COLO668 (cell line): ENCODE results near the gene ADORA1.

Experiments used
- DNase-seq: peaks from one replicate; lab custom pipeline; 2025; ENCODE audit not compliant: unreplicated experiment; lab: John Stamatoyannopoulos, UW

The ADORA1 gene

DNA sequence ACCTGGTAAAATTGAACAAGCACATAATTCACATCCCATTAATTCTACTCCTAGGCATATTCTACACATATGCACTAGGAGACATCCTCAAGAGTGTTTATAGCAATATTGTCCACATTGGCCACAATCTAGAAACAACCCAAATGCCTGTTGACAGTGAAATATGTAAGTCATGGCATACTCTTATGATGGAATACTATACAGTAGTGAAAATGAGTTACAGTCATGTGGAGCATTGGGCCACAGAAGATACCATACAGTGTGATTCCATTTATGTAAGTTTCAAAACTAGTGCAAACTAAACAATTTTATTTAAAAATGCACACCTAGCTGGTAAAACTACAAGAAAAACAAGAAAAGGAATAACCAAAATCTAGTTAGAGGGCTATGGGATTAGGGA is 82.8 kb downstream of the ADORA1 start:
- DNase-seq = no peak

GRCh38 chr1:203210988-203211387 is 83.5 kb downstream of the ADORA1 start:
- no peak for DNase-seq

DNA sequence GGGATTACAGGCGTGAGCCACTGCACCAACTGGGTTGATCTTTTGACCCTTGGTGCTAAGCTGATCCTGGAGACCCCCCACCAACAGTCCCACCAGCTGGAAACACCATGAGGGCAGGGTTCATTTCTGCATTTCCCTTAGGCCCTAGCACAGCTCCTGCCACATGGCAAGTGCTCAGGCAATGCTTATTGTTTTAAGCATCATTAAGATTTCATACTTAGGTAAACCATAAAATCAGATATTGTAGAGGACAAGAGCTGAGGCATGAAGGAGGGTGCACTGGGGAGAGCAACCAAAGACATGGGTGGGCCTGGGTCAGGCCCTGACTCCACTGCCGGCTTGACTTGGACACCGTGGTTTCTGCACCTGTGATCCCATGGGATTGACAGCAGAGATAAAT is 84.3 kb downstream of the ADORA1 start:
- DNase-seq = no peak

DNA sequence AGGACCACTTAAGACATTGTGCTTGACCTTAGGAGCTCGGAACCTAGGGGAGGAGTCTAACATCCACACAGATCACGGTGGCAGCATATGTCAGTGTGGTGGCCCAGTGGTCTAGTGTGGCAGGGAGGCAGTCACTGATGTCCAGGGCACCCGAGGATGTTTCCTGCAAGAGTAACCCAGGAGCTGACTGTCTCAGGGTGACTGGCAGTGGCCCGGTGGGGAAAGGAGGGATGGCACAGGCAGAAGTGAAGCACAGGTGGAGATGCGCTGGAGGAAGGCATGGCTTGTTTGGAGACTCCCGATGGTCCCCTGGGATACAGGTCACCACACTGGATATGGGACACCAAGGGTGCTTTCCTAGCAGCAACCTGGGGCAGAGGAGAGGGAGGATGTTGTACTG is 85.6 kb downstream of the ADORA1 start:
- DNase-seq = no peak

DNA sequence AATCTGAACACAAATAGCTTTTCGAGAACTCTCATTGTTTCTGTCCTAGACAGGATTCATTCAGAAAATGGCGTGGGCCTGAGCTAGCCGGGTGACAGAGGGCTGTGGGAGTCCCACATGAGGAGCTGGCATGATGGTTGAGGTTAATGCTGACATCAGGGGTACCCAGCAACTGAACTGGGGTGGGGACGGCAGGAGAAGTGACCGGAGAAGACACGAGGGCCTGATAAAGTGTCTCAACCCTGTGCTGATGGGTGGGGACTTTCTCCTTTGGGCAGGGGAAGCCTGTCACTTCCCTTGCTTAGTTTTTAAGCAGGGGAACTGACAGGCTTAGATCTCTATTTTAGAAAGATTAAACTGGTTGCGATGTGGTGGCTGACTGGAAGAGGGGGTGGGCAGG is 87.3 kb downstream of the ADORA1 start:
- no peak for DNase-seq

- DNase-seq = peak; percentile 33
Observed at GRCh38 chr1:203215573-203215972, 88.0 kb downstream of the ADORA1 start.

GRCh38 chr1:203216274-203217138 is 89.0 kb downstream of the ADORA1 start:
- peak; percentile 65 for DNase-seq
